ENCODE measurements around the gene STRBP. TPM values are rescaled to one million over a fixed set of nuclear protein-coding genes. Genes with fewer than 3 reads are reported as not detected.

STRBP gene
- total RNA-seq, 1 donor from 2014 or later, result 45.4 TPM

DNA sequence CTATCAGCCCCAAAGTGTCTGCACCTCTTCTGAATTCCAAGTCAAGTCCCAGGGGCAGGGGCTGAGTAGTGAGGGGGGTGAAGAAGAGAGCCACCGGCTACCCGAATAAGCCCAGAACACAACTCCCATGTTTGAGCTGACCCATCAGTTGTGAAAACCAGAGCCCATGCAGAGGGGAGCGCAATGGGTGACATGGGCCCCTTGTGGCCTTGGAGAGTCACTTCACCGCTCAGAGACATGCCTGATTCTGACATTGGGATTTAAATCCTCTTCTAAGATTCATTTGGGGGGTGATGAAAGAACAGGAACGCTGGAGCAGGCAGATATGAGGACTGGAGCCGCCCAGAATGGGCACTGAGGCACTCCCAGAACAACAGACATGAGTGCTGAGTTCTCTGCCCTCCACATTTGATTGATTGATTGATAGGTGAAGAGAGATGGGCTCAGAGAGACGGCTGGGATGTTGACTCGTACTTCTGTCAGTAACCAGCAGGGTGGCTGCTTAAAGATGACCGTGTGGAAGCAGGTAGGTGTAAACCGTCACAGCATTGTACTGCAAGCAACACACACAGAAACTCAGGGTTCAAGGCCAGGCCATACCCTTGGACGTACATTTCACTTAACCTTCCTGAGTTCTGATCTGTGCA is 160.6 kb downstream of the STRBP start:
- Mint-ChIP-seq H3K27ac (ENCODE audit: unreplicated experiment) (peak overlapping the region; percentile 31), H3K4me1 (ENCODE audit: unreplicated experiment) (no peaks in the 10 kb centered on the region), H3K36me3 (ENCODE audit: low read depth, unreplicated experiment) (peaks cover 49% of the 10 kb centered on the region), H3K27me3 (ENCODE audit: unreplicated experiment) (peaks cover 34% of the 10 kb centered on the region), H3K4me3 (ENCODE audit: unreplicated experiment) (peak overlapping the region; percentile 47), H3K9me3 (ENCODE audit: unreplicated experiment) (no peaks in the 10 kb centered on the region)
- DNase-seq (ENCODE audit: low spot score), result no peak
- TF ChIP-seq, protein P1, sequence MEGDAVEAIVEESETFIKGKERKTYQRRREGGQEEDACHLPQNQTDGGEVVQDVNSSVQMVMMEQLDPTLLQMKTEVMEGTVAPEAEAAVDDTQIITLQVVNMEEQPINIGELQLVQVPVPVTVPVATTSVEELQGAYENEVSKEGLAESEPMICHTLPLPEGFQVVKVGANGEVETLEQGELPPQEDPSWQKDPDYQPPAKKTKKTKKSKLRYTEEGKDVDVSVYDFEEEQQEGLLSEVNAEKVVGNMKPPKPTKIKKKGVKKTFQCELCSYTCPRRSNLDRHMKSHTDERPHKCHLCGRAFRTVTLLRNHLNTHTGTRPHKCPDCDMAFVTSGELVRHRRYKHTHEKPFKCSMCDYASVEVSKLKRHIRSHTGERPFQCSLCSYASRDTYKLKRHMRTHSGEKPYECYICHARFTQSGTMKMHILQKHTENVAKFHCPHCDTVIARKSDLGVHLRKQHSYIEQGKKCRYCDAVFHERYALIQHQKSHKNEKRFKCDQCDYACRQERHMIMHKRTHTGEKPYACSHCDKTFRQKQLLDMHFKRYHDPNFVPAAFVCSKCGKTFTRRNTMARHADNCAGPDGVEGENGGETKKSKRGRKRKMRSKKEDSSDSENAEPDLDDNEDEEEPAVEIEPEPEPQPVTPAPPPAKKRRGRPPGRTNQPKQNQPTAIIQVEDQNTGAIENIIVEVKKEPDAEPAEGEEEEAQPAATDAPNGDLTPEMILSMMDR (IDR thresholded peaks at IDR 0.05; ENCODE audit: unreplicated experiment), result peak; percentile 25

DNA sequence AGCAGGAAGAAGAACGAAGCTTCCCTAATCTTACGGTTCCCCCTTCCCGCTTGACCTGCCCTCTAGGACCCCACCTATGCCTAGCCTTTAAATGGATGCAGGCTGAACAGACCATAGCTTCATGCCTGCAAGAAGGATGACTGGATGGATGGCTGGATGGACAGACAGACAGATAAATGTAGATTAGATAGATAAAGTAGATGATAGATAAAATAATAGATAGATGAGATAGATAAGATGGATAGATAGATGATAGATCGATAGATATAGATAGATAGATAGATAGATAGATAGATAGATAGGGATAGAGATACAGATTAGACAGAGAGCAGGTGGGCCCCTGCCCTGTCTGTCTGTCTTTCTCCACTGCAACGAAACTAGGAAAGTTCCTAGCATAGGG is 162.9 kb downstream of the STRBP start:
- TF ChIP-seq, protein P1 (IDR thresholded peaks at IDR 0.05; ENCODE audit: unreplicated experiment), result no peak
- H3K9me3 Mint-ChIP-seq (ENCODE audit: unreplicated experiment), result no peaks in the 10 kb centered on the region
- no peak overlapping the region for H3K4me3 Mint-ChIP-seq (ENCODE audit: unreplicated experiment)
- H3K27me3 Mint-ChIP-seq (ENCODE audit: unreplicated experiment), result peaks cover 26% of the 10 kb centered on the region
- H3K27ac Mint-ChIP-seq (ENCODE audit: unreplicated experiment), result no peak overlapping the region
- peaks cover 60% of the 10 kb centered on the region for H3K36me3 Mint-ChIP-seq (ENCODE audit: low read depth, unreplicated experiment)
- DNase-seq (ENCODE audit: low spot score), result no peak
- no peaks in the 10 kb centered on the region for H3K4me1 Mint-ChIP-seq (ENCODE audit: unreplicated experiment)

DNA sequence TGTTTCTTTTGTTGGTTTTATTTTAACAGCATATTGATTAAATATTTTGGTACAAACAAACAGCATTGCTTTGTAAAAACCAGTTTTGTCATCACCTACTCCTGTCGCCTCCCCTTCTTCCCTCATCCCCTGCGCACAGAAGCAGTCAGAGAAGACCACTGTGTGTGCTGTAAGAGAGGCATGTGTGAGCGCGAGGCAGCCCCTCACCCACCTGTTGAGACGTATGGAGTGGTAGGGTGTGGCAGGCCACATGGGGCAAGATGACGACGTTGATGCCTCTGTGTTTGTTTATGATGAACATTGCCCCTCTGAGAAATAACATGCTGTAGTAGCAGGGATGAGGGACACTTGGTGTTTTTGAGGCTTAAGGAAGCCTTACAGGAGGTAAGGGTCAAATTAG is 163.6 kb downstream of the STRBP start:
- TF ChIP-seq, protein P1 (IDR thresholded peaks at IDR 0.05; ENCODE audit: unreplicated experiment), result no peak
- Mint-ChIP-seq H3K36me3 (ENCODE audit: low read depth, unreplicated experiment) (peaks cover 59% of the 10 kb centered on the region), H3K27me3 (ENCODE audit: unreplicated experiment) (peaks cover 23% of the 10 kb centered on the region), H3K4me1 (ENCODE audit: unreplicated experiment) (no peaks in the 10 kb centered on the region), H3K4me3 (ENCODE audit: unreplicated experiment) (no peak overlapping the region), H3K27ac (ENCODE audit: unreplicated experiment) (no peak overlapping the region), H3K9me3 (ENCODE audit: unreplicated experiment) (no peaks in the 10 kb centered on the region)
- DNase-seq (ENCODE audit: low spot score), result no peak

DNA sequence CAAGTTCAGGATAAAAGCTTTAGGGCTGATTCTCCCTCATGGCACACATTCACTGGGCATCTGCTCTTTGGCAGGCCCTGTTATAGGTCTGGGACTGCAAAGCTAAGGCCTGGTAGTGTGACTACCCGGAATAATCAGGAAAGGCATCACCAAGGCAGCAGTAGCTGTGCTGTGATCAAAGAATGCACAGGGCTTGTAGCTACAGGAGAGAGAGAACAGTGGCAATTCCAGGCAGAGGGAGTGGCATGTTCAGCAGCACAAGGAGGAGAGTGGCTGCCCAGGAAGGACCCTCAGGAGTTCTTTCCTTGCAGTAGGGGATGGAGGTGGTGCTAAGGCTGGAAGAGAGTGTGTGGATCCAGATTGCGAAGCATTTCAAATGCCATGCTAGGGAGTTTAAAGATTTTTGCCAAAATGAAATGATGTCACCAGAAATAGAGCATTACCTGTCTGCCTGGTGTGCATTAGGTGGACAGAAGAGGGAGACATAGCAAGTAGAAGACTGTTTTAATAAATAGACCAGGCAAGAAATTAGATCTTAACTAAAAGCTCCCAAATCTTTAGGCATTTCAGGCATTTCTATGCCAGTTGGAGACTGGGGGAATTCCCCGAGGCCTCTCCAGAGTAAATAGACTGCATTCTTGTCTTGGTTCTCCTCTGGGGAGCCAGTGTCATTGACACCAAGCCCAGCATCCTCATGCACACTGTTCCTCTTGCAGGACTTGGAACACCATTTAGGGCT is 165.8 kb downstream of the STRBP start:
- no peak for DNase-seq (ENCODE audit: low spot score)
- Mint-ChIP-seq H3K4me1 (ENCODE audit: unreplicated experiment) (no peaks in the 10 kb centered on the region), H3K36me3 (ENCODE audit: low read depth, unreplicated experiment) (peaks cover 64% of the 10 kb centered on the region), H3K27me3 (ENCODE audit: unreplicated experiment) (peaks cover 17% of the 10 kb centered on the region), H3K27ac (ENCODE audit: unreplicated experiment) (peak overlapping the region; percentile 20), H3K4me3 (ENCODE audit: unreplicated experiment) (peak overlapping the region; percentile 8), H3K9me3 (ENCODE audit: unreplicated experiment) (no peaks in the 10 kb centered on the region)
- TF ChIP-seq, protein P1 (IDR thresholded peaks at IDR 0.05; ENCODE audit: unreplicated experiment), result peak; percentile 13

DNA sequence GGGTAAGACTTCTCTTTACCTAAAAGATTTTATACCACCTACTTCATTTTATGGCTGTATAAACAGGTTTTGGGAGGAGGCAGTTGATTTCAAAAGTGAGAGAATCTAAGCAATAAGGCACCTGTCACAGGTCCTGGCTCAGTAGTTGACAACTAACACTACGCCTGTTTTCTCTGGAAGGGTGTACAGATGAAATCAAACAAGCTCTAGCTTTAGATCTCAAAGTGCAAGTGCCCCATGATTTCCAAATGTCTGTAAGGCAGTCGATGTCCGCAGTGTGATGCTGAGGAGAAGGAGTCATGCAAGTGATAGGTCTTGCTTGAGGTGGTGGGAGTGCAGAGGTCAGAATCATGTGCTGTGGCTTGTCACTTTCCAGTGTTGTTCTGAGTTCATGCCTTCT is 168.8 kb downstream of the STRBP start:
- Mint-ChIP-seq H3K27ac (ENCODE audit: unreplicated experiment) (no peak overlapping the region), H3K27me3 (ENCODE audit: unreplicated experiment) (no peaks in the 10 kb centered on the region), H3K4me3 (ENCODE audit: unreplicated experiment) (no peak overlapping the region), H3K4me1 (ENCODE audit: unreplicated experiment) (peaks cover 3% of the 10 kb centered on the region), H3K36me3 (ENCODE audit: low read depth, unreplicated experiment) (peaks cover 55% of the 10 kb centered on the region), H3K9me3 (ENCODE audit: unreplicated experiment) (no peaks in the 10 kb centered on the region)
- TF ChIP-seq, protein P1 (IDR thresholded peaks at IDR 0.05; ENCODE audit: unreplicated experiment), result no peak
- no peak for DNase-seq (ENCODE audit: low spot score)
